Neural cell (in vitro differentiated cells): ENCODE data around the gene APP. TPM values are rescaled to one million over a fixed set of nuclear protein-coding genes. Genes with fewer than 3 reads are reported as not detected.

ENCODE experiments used
- H2AFZ ChIP-seq: fragments of 200-600, 300-800 bp; sonication (generic), shearing (Covaris generic); 2 replicates; pipeline ENCODE4 v1.6.0; 2014; ENCODE audit warnings: low read depth, mild to moderate bottlenecking, antibody characterized with exemption, low read length, moderate library complexity
- H3F3A ChIP-seq: fragments of 200-600 bp; shearing (Covaris generic); 2 replicates; pipeline ENCODE4 v1.6.1; 2016; ENCODE audit warnings: mild to moderate bottlenecking, moderate library complexity, mixed read lengths, antibody characterized with exemption, low read length; ENCODE audit not compliant: insufficient read depth, poor library complexity, severe bottlenecking
- H3K27ac ChIP-seq: fragments of 200-600, 300-800 bp; sonication (generic), shearing (Covaris generic); 2 replicates; pipeline ENCODE4 v1.5.1; 2014; ENCODE audit warnings: mild to moderate bottlenecking, low read length, moderate library complexity
- H3K27me3 ChIP-seq: fragments of 300-800, 200-600 bp; sonication (generic), shearing (Covaris generic); 2 replicates; pipeline ENCODE4 v1.6.0; 2014; ENCODE audit warnings: mild to moderate bottlenecking, low read depth, low read length, moderate library complexity; ENCODE audit not compliant: insufficient read depth
- H3K36me3 ChIP-seq: fragments of 300-800, 200-600 bp; sonication (generic), shearing (Covaris generic); 2 replicates; pipeline ENCODE4 v1.5.1; 2014; ENCODE audit warnings: mild to moderate bottlenecking, antibody characterized with exemption, low read length, moderate library complexity; ENCODE audit not compliant: insufficient read depth
- H3K4me2 ChIP-seq: fragments of 300-800, 200-600 bp; sonication (generic), shearing (Covaris generic); 2 replicates; pipeline ENCODE4 v1.6.0; 2014; ENCODE audit warnings: mild to moderate bottlenecking, low read length
- H3K4me3 ChIP-seq: fragments of 300-800, 200-600 bp; sonication (generic), shearing (Covaris generic); 2 replicates; pipeline ENCODE4 v1.5.1; 2014; ENCODE audit warnings: mild to moderate bottlenecking, low read length, moderate library complexity
- H3K79me2 ChIP-seq: fragments of 200-600 bp; shearing (Covaris generic); replicated peaks from 2 replicates; pipeline ENCODE4 v1.6.0; 2014; ENCODE audit warnings: mild to moderate bottlenecking, low read length, moderate library complexity; ENCODE audit not compliant: insufficient read depth
- H3K9ac ChIP-seq: fragments of 300-800, 200-600 bp; sonication (generic), shearing (Covaris generic); 2 replicates; pipeline ENCODE4 v1.6.1; 2016; ENCODE audit warnings: mild to moderate bottlenecking, low read length, mixed read lengths
- H3K9me2 ChIP-seq: fragments of 200-600 bp; shearing (Covaris generic); 2 replicates; pipeline ENCODE4 v1.6.1; 2016; ENCODE audit warnings: mild to moderate bottlenecking, low read length, mixed read lengths; ENCODE audit not compliant: insufficient read depth
- H3K9me3 ChIP-seq: fragments of 200-600, 300-800 bp; sonication (generic), shearing (Covaris generic); 2 replicates; pipeline ENCODE4 v1.6.1; 2016; ENCODE audit warnings: mild to moderate bottlenecking, mixed run types, low read length, moderate library complexity, mixed read lengths
- H4K20me1 ChIP-seq: fragments of 200-600 bp; shearing (Covaris generic); 2 replicates; pipeline ENCODE4 v1.6.1; 2016; ENCODE audit warnings: mild to moderate bottlenecking, mixed run types; ENCODE audit not compliant: insufficient read depth
- CTCF ChIP-seq: fragments of 450-650 bp; IDR thresholded peaks from 2 replicates; pipeline ENCODE4 v1.5.1; 2014; ENCODE audit warnings: antibody characterized with exemption, mild to moderate bottlenecking, moderate library complexity; ENCODE audit not compliant: poor library complexity, severe bottlenecking
- EP300 ChIP-seq: fragments of 450-650 bp; conservative IDR thresholded peaks from 2 replicates; pipeline ENCODE4 v1.6.1; 2014; ENCODE audit warnings: antibody characterized with exemption, mild to moderate bottlenecking, moderate library complexity; ENCODE audit not compliant: poor library complexity, severe bottlenecking
- EZH2 ChIP-seq: fragments of 200-600, 300-800 bp; shearing (Covaris generic), sonication (generic); IDR thresholded peaks from 2 replicates; pipeline ENCODE4 v1.6.1; 2014; ENCODE audit warnings: antibody characterized with exemption, low read length, borderline replicate concordance, mild to moderate bottlenecking; ENCODE audit not compliant: insufficient read depth, poor library complexity, severe bottlenecking
- MXI1 ChIP-seq: fragments of 450-650 bp; conservative IDR thresholded peaks from 2 replicates; pipeline ENCODE4 v1.6.1; 2014; ENCODE audit warnings: antibody characterized with exemption, mild to moderate bottlenecking; ENCODE audit not compliant: poor library complexity, severe bottlenecking
- POLR2AphosphoS5 ChIP-seq: IDR thresholded peaks from 2 replicates; pipeline ENCODE4 v1.6.1; 2012
- RAD21 ChIP-seq: fragments of 450-650 bp; conservative IDR thresholded peaks from 2 replicates; pipeline ENCODE4 v1.6.1; 2014; ENCODE audit warnings: antibody characterized with exemption, mild to moderate bottlenecking, moderate library complexity
- REST ChIP-seq: IDR thresholded peaks from 2 replicates; pipeline ENCODE4 v1.6.1; 2012; ENCODE audit warnings: borderline replicate concordance
- SMC3 ChIP-seq: fragments of 450-650 bp; conservative IDR thresholded peaks from 2 replicates; pipeline ENCODE4 v1.6.1; 2014; ENCODE audit warnings: antibody characterized with exemption, mild to moderate bottlenecking, moderate library complexity; ENCODE audit not compliant: poor library complexity
- TAF1 ChIP-seq: IDR thresholded peaks from 2 replicates; pipeline ENCODE4 v1.6.1; 2012; ENCODE audit warnings: low read depth
- polyA plus RNA-seq: library from polyadenylated mRNA; depleted of rRNA; stranded (reverse); fragments of >200 nt; gene quantifications from 2 replicates; pipeline ENCODE4 v1.2.3, GENCODE V29; 2014

Gene APP
- polyA plus RNA-seq, 1 donor from 2014 or later, result 470 TPM

- Histone ChIP-seq H3F3A (no peaks in the 10 kb centered on the region), H3K27ac (no peak overlapping the region), H3K36me3 (no peaks in the 10 kb centered on the region), H3K9me3 (no peaks in the 10 kb centered on the region), H3K27me3 (no peaks in the 10 kb centered on the region), H3K9me2 (no peaks in the 10 kb centered on the region), H3K4me3 (no peak overlapping the region), H4K20me1 (no peaks in the 10 kb centered on the region), H3K9ac (no peak overlapping the region), H2AFZ (no peak overlapping the region), H3K79me2 (peaks cover 64% of the 10 kb centered on the region), H3K4me2 (no peak overlapping the region)
- no peak for TF ChIP-seq RAD21
- no peak for TF ChIP-seq CTCF
- no peak for TF ChIP-seq REST
- TF ChIP-seq SMC3, result no peak
- no peak for TF ChIP-seq MXI1
- no peak for TF ChIP-seq EZH2
- TF ChIP-seq TAF1, result no peak
- no peak for TF ChIP-seq EP300
- no peak for TF ChIP-seq POLR2AphosphoS5
Measured at GRCh38 chr21:26117324-26117971, 53.1 kb downstream of the APP start.

GRCh38 chr21:26116456-26117011 lies 54.0 kb downstream of the APP start:
- H3K27me3 ChIP-seq, result no peaks in the 10 kb centered on the region
- H3F3A ChIP-seq, result no peaks in the 10 kb centered on the region
- no peak overlapping the region for H2AFZ ChIP-seq
- H3K9me3 ChIP-seq, result no peaks in the 10 kb centered on the region
- no peak overlapping the region for H3K27ac ChIP-seq
- H3K4me2 ChIP-seq, result no peak overlapping the region
- peaks cover 62% of the 10 kb centered on the region for H3K79me2 ChIP-seq
- H3K9me2 ChIP-seq, result no peaks in the 10 kb centered on the region
- H3K36me3 ChIP-seq, result no peaks in the 10 kb centered on the region
- no peaks in the 10 kb centered on the region for H4K20me1 ChIP-seq
- H3K4me3 ChIP-seq, result no peak overlapping the region
- no peak for TF ChIP-seq TAF1
- no peak overlapping the region for H3K9ac ChIP-seq
